Esophagus squamous epithelium (tissue), 5 donors: ENCODE data around the gene TLN1. TPM values are rescaled to one million over a fixed set of nuclear protein-coding genes. Genes with fewer than 3 reads are reported as not detected.

Source experiments
- DNase-seq: peaks from one replicate; lab custom pipeline; 2025; lab: John Stamatoyannopoulos, UW
- H3K27ac ChIP-seq, 4 donors: fragments of 200-600 bp; sonication (generic); one replicate each; pipeline ENCODE4 v1.5.1; 2016 to 2019; ENCODE audit warnings: mild to moderate bottlenecking in 1 of 4
- H3K27me3 ChIP-seq, 4 donors: fragments of 200-600 bp; sonication (generic); 1 replicate in 3 of 4; 2 replicates in 1 of 4; pipeline versions ENCODE4 v1.5.1 to v1.6.0; 2017 to 2021; ENCODE audit warnings: antibody characterized with exemption in 1 of 4
- H3K36me3 ChIP-seq, 3 donors: fragments of 200-600 bp; sonication (generic); one replicate each; pipeline ENCODE4 v1.5.1; 2016 to 2019
- H3K4me1 ChIP-seq, 3 donors: fragments of 200-600 bp; sonication (generic); one replicate each; pipeline ENCODE4 v1.5.1; 2017 to 2019
- H3K4me3 ChIP-seq, 4 donors: fragments of 200-600 bp; sonication (generic); 1 replicate in 3 of 4; 2 replicates in 1 of 4; pipeline ENCODE4 v1.5.1; 2016 to 2019; ENCODE audit warnings: mild to moderate bottlenecking in 2 of 4, moderate library complexity in 1 of 4
- H3K9me3 ChIP-seq, 3 donors: fragments of 200-600 bp; sonication (generic); one replicate each; pipeline ENCODE4 v1.5.1; 2016 to 2019
- CTCF ChIP-seq, 6 experiments: fragments of 450-650 bp in 4 of 6; fragments of 200-600 bp in 2 of 6; sonication (generic) in 2 of 6; IDR thresholded peaks; one replicate each; pipeline ENCODE4 v1.5.1; 2016 to 2019; ENCODE audit warnings: antibody characterized with exemption in 6 of 6, mild to moderate bottlenecking in 4 of 6, moderate library complexity in 4 of 6
- POLR2A ChIP-seq, 4 donors: fragments of 450-650 bp; IDR thresholded peaks; one replicate each; pipeline ENCODE4 v1.6.1; 2017; ENCODE audit warnings: antibody characterized with exemption in 4 of 4, mild to moderate bottlenecking in 4 of 4, moderate library complexity in 3 of 4
- WGBS, 2 donors: methylation state at CpG; one replicate each; pipeline ENCODE4 v1.1.5; 2018; 5-methylcytosine and 5-hydroxymethylcytosine counted together
- intact Hi-C: fragments of 100-400 bp; cut with DNase I; formaldehyde crosslinking; loops from one replicate; pipeline ENCODE4 v1.15.0; 2022
- total RNA-seq, 4 donors: library from RNA; depleted of rRNA; stranded (reverse); fragments of >200 nt; gene quantifications; one replicate each; pipeline ENCODE4 v1.1.0, GENCODE V29; 2016
- donor health status: DM: yes; HTN: yes; CAD: no.

TLN1 gene
- total RNA-seq, 4 donors from 2014 or later: 94.7 to 233 (median 112) TPM

DNA sequence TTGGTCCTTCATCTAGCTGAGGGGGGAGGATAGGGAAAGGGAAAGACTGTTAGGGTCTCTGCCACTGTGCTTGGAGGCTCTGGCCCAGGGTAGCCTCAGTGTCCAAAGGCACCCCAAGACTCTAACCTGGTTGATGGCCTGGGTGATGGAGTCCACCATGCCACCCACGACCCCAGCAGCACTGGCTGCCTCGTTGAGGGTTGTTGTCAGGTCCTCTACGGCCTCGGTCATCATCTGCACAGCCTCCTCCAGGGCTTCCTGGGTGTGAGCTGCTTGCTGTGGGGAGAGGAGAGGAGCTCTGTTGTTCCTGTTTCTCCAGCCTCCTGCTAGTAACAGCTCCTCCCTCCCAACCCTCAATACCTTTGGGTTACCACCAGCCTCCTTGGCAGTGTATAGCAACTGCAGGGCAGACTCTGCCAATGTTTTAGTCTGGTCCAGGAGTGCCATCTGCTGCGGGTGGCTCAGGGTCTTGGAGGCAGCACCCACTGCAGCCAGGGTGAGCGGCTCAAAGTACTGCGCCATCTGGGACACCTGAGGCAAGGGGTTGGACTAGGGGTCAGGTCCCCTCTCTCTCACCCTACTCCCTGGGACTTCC, 26.1 kb downstream of the TLN1 start:
- Histone ChIP-seq H3K4me3 (no peak overlapping the region), H3K4me1 (no peaks in the 10 kb centered on the region), H3K36me3 (peaks cover 74 to 100% (median 90%) of the 10 kb centered on the region in 3 donors), H3K27me3 (no peaks in the 10 kb centered on the region), H3K9me3 (no peaks in the 10 kb centered on the region), H3K27ac (peak overlapping the region in 2 of 4 donors; percentile 3 to 14)
- intact Hi-C loops: no loop called here
- TF ChIP-seq CTCF (IDR thresholded peaks at IDR 0.05) (no peak), POLR2A (IDR thresholded peaks at IDR 0.05) (no peak)
- no peak for DNase-seq
- WGBS, 2 donors: 97 to 98% methylated on average over 4 to 7 of the region's 7 CpGs

- H3K4me3 ChIP-seq: no peak overlapping the region
- H3K27ac ChIP-seq: peak overlapping the region in 2 of 4 donors; percentile 3 to 14
- 81 to 86% methylated on average over 4 to 7 of the region's 8 CpGs for WGBS, 2 donors
- intact Hi-C loops: no loop called here
- H3K9me3 ChIP-seq: no peaks in the 10 kb centered on the region
- TF ChIP-seq CTCF (IDR thresholded peaks at IDR 0.05) (no peak), POLR2A (IDR thresholded peaks at IDR 0.05) (no peak)
- no peaks in the 10 kb centered on the region for H3K27me3 ChIP-seq
- peaks cover 73 to 100% (median 90%) of the 10 kb centered on the region in 3 donors for H3K36me3 ChIP-seq
- DNase-seq: no peak
- no peaks in the 10 kb centered on the region for H3K4me1 ChIP-seq
These were observed 26.6 kb downstream of the TLN1 start for GRCh38 chr9:35705372-35705771.

GRCh38 chr9:35703906-35704672, 27.9 kb downstream of the TLN1 start:
- TF ChIP-seq CTCF (IDR thresholded peaks at IDR 0.05) (no peak), POLR2A (IDR thresholded peaks at IDR 0.05) (no peak)
- DNase-seq: no peak
- H3K4me3 ChIP-seq: no peak overlapping the region
- 92 to 94% methylated on average over 20 of the region's 26 CpGs for WGBS, 2 donors
- intact Hi-C loops: no loop called here
- no peaks in the 10 kb centered on the region for H3K9me3 ChIP-seq
- no peaks in the 10 kb centered on the region for H3K4me1 ChIP-seq
- no peaks in the 10 kb centered on the region for H3K27me3 ChIP-seq
- H3K27ac ChIP-seq: no peak overlapping the region
- H3K36me3 ChIP-seq: peaks cover 85 to 100% (median 95%) of the 10 kb centered on the region in 3 donors

GRCh38 chr9:35702696-35703095, 29.3 kb downstream of the TLN1 start:
- no peak overlapping the region for H3K4me3 ChIP-seq
- no peak for DNase-seq
- no peak overlapping the region for H3K27ac ChIP-seq
- no peak for TF ChIP-seq POLR2A (IDR thresholded peaks at IDR 0.05)
- no peak for TF ChIP-seq CTCF (IDR thresholded peaks at IDR 0.05)
- no peaks in the 10 kb centered on the region for H3K27me3 ChIP-seq
- peaks cover 92 to 100% (median 97%) of the 10 kb centered on the region in 3 donors for H3K36me3 ChIP-seq
- 93 to 97% methylated on average over 6 of the region's 7 CpGs for WGBS, 2 donors
- intact Hi-C loops: no loop called here
- peaks cover 0 to 3% (median 0%) of the 10 kb centered on the region in 3 donors for H3K4me1 ChIP-seq
- no peaks in the 10 kb centered on the region for H3K9me3 ChIP-seq

GRCh38 chr9:35700942-35701341, 31.1 kb downstream of the TLN1 start:
- Histone ChIP-seq H3K27ac (peak overlapping the region in 1 of 4 donors; percentile 87), H3K4me1 (peaks cover 0 to 20% (median 7%) of the 10 kb centered on the region in 3 donors), H3K27me3 (no peaks in the 10 kb centered on the region), H3K9me3 (no peaks in the 10 kb centered on the region), H3K4me3 (no peak overlapping the region), H3K36me3 (peaks cover 77 to 99% (median 84%) of the 10 kb centered on the region in 3 donors)
- no peak for DNase-seq
- intact Hi-C loops: no loop called here
- no peak for TF ChIP-seq CTCF (IDR thresholded peaks at IDR 0.05)
- no peak for TF ChIP-seq POLR2A (IDR thresholded peaks at IDR 0.05)
